SJSA1 (cell line): Measurements from ENCODE around the gene SPEM1. TPM values are rescaled to one million over a fixed set of nuclear protein-coding genes. Genes with fewer than 3 reads are reported as not detected.

Source experiments
- DNase-seq, 2 experiments: peaks; one replicate each; pipeline ENCODE4 v3.0.0-alpha.2; 2015 to 2020; ENCODE audit warnings: low spot score in 2 of 2, low read depth in 1 of 2
- H3K27ac ChIP-seq: fragments of 250-450 bp; sonication (Bioruptor Pico); 2 replicates; pipeline ENCODE4 v1.5.1; 2020; ENCODE audit warnings: mild to moderate bottlenecking, moderate library complexity
- H3K27me3 ChIP-seq: fragments of 250-450 bp; sonication (Bioruptor Pico); replicated peaks from 2 replicates; pipeline ENCODE4 v1.5.1; 2020; ENCODE audit warnings: mild to moderate bottlenecking, moderate library complexity
- H3K36me3 ChIP-seq: fragments of 250-450 bp; sonication (Bioruptor Pico); 2 replicates; pipeline ENCODE4 v1.5.1; 2020; ENCODE audit warnings: mild to moderate bottlenecking
- H3K4me1 ChIP-seq: fragments of 250-450 bp; sonication (Bioruptor Pico); replicated peaks from 2 replicates; pipeline ENCODE4 v1.6.1; 2021; ENCODE audit warnings: mild to moderate bottlenecking
- H3K4me3 ChIP-seq: fragments of 250-450 bp; sonication (Bioruptor Pico); 2 replicates; pipeline ENCODE4 v1.5.1; 2020; ENCODE audit warnings: mild to moderate bottlenecking
- H3K9me3 ChIP-seq: fragments of 250-450 bp; sonication (Bioruptor Pico); replicated peaks from 2 replicates; pipeline ENCODE4 v1.5.1; 2020; ENCODE audit warnings: mild to moderate bottlenecking
- total RNA-seq: library from RNA; depleted of rRNA; stranded (reverse); fragments of >200 nt; shearing (Covaris generic); gene quantifications from 2 replicates; pipeline ENCODE4 v1.2.3, GENCODE V29; 2014

SPEM1 gene
- total RNA-seq, 1 experiment from 2014 or later = not detected

DNA sequence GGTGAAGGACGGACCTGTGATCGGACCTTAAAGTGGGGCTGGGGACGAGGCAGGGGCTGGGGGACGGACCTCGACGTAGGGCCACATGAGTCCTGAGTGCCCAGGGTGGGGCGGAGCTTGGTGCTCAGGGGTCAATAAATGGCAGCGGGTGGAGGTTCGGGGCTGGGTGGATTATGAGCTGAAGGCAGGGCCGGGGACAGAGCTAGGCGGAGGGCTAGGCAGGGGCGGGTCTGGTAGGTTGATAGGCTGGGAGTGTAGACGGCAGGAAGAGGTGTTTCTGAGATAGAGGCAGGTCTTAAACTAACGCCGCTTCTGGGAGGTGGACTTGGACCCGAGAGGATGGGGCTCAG, 25.5 kb downstream of the SPEM1 start:
- Histone ChIP-seq H3K27ac (no peak overlapping the region), H3K36me3 (no peaks in the 10 kb centered on the region), H3K4me1 (peaks cover 1% of the 10 kb centered on the region; the same call in 1 of the 2 replicates), H3K9me3 (no peaks in the 10 kb centered on the region), H3K27me3 (peaks cover 13% of the 10 kb centered on the region), H3K4me3 (no peak overlapping the region)
- no peak for DNase-seq

DNA sequence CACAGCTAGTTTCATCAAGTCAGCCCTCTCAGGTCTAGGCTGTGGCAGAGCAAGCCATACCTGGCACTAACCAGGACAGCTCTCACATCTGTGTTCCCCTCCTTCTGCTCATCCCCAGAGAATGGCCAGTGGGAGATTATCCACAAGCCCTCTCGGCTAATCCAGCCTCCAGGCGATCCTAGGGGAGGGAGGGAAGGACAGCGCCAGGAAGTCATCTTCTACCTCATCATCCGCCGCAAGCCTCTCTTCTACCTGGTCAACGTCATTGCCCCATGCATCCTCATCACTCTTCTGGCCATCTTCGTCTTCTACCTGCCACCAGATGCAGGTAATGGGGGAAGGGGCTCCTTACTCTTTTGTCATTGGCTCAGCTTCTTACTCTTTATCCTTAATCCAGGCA, 28.3 kb downstream of the SPEM1 start:
- no peaks in the 10 kb centered on the region for H3K9me3 ChIP-seq
- no peaks in the 10 kb centered on the region for H3K4me1 ChIP-seq
- H3K27me3 ChIP-seq = peaks cover 5% of the 10 kb centered on the region; the same call in 1 of the 2 replicates
- H3K27ac ChIP-seq = no peak overlapping the region
- no peaks in the 10 kb centered on the region for H3K36me3 ChIP-seq
- H3K4me3 ChIP-seq = no peak overlapping the region
- DNase-seq = no peak

DNA sequence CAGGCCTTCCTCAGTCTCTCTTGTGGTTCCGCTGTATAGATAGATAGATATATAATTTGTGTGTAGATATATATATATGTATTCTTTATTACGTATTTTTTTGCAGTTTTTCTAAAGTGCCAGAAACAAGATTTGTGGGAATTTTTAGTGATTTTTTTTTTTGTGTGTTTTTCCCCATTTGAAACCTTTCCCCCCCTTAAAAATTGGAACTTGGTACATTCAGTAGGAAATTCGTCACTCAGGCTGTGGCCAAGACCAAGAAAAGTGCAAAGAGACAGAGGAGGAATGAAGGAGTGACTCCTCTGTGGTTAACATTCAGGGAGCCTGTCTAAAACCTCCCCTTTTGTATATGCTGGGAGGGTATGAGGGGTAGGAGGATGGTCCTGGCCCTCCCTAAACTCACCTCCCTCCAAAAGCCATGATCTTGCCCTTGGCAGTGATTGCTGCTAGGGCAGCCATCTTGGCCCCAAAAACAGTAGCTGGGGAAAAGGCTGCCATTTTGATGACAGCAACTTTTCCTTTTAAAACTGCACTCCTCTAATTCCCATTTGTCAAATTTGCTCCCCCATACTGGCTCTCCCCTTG, 39.9 kb downstream of the SPEM1 start:
- Histone ChIP-seq H3K9me3 (no peaks in the 10 kb centered on the region), H3K4me1 (peaks cover 6% of the 10 kb centered on the region; the same call in 1 of the 2 replicates), H3K27me3 (no peaks in the 10 kb centered on the region), H3K36me3 (peaks cover 24% of the 10 kb centered on the region), H3K4me3 (no peak overlapping the region), H3K27ac (no peak overlapping the region)
- no peak for DNase-seq

DNA sequence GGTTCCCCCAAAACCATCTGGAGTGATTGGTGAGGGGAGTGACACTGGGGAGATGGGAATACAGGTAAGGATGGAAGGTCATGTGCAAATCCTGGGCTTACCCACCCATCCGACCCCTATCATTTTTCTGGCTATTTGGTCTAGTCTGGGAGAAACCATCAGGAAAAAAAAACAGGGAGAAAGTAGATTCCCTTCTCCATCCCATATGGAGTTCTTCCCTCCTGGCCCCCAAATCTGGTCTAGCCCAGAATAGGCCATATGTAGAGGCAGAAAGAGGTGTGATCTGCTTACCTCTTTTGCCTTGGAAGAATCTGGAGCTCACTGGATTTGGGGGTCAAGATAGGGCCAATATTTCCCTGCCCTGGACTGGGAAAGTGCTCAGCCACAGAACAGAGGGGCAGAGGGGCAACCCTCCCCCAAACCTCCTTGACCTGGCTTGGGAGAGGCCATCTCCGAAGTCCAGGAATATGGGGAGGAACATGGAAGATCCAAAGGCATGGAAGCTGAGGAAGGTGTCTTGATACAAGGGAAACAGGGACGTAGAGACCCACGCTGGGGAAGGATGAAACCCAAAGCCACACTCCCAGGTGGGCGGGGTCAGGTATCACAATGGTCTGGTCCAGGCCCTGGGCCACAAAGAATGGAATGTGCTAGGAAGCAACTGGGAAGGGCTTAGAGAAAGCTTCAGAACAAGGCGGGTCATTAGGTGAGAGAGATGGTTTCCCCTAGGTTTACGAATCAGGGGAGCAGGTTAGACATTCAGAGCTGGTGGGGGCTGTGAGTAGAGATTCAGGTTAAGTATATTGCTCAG, 40.9 kb downstream of the SPEM1 start:
- Histone ChIP-seq H3K27me3 (no peaks in the 10 kb centered on the region), H3K4me3 (no peak overlapping the region), H3K9me3 (no peaks in the 10 kb centered on the region), H3K4me1 (peaks cover 6% of the 10 kb centered on the region; the same call in 1 of the 2 replicates), H3K36me3 (peaks cover 29% of the 10 kb centered on the region), H3K27ac (no peak overlapping the region)
- no peak for DNase-seq

DNA sequence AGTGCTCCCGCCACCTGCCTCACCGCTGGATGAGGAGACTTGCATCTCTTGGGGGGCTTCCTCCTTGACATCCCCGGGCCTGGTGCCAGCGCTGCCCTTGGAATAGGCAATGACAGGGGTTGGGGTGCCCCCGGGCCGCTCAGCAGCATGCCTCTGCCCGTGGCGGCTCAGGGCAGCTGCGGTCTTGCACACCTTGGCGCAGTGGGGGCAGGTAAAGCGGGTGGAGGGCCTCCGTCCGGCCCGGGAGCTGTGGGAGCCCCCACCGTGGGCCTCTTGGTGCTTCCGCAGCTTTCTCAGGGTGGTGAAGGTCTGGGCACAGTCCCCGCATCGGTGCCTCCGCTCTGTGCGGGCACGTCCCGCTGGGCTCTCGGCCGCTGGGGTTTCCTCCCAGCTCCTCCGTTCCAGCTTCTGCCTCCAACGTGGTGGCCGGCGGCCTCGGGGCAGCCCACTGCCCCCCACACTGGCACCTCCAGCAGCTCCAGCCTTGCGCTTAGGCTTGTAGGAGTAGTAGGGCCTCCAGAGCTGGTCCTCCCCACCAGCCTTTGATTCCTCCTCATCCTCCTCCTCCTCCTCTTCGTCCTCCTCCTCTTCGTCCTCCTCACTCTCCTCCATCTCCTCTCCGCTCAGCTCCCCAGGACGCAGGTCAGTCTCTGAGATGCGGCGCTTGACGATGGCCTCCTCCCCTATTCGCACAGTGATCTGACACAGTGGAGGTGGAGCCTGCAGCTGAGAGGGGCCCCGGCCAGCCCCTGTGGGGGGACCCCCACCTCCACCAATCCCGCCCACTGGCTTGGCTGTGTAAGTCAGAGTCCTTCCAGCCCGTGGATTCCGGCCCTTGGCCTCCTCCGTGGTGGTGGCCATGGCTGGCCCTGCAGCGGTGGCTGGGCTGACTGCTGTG, 42.6 kb downstream of the SPEM1 start:
- no peak for DNase-seq
- no peaks in the 10 kb centered on the region for H3K9me3 ChIP-seq
- peaks cover 43% of the 10 kb centered on the region for H3K36me3 ChIP-seq

DNA sequence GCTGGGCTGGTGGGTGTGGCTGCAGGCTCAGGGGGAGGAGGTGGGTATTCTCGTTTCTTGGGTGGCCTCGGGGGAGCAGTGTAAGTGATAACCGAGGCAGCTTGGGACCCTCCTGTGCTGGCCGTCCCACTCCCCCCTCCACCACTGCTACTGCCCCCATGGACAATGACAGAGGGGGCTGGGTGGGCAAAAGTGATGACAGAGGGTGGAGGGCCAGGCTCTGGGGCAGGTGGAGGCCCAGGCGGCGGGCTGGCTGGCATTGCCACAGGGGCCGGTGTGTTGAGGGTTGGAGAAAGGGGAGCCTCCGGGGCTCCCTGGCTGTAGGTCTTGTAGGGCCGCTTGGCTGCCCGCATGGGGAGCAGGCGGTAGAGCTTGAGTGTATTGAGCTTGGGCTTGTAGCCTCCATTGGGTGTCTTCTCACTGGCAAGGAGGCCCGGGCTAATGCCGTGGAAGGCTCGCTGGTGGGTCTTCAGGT, 43.3 kb downstream of the SPEM1 start:
- Histone ChIP-seq H3K9me3 (no peaks in the 10 kb centered on the region), H3K36me3 (peaks cover 45% of the 10 kb centered on the region), H3K27me3 (no peaks in the 10 kb centered on the region), H3K27ac (no peak overlapping the region), H3K4me1 (no peaks in the 10 kb centered on the region), H3K4me3 (no peak overlapping the region)
- no peak for DNase-seq

More for the DNA sequence above, 42.6 kb downstream of the SPEM1 start:
- Histone ChIP-seq H3K4me1 (no peaks in the 10 kb centered on the region), H3K4me3 (no peak overlapping the region), H3K27ac (no peak overlapping the region), H3K27me3 (no peaks in the 10 kb centered on the region)

DNA sequence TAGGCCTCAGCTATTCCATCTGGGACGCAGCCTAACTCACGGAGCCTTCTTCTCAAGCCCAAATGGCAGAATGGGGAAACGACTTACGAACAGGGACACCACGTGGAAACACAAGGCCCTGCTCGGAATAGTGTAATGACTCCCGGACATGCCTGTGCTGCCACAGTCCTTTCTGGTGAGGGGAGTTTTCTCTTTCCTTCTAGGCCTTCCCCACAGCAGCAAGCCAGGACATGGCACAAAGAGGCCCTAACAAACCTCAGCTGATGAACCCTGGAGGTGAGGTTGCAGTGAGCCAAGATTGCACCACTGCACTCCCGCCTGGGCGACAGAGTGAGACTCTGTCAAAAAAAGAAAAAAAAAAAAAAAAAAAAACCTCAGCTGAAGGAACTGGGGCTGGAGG, 44.0 kb downstream of the SPEM1 start:
- Histone ChIP-seq H3K27me3 (no peaks in the 10 kb centered on the region), H3K27ac (no peak overlapping the region), H3K4me3 (no peak overlapping the region), H3K36me3 (peaks cover 47% of the 10 kb centered on the region), H3K4me1 (no peaks in the 10 kb centered on the region), H3K9me3 (no peaks in the 10 kb centered on the region)
- DNase-seq = no peak

DNA sequence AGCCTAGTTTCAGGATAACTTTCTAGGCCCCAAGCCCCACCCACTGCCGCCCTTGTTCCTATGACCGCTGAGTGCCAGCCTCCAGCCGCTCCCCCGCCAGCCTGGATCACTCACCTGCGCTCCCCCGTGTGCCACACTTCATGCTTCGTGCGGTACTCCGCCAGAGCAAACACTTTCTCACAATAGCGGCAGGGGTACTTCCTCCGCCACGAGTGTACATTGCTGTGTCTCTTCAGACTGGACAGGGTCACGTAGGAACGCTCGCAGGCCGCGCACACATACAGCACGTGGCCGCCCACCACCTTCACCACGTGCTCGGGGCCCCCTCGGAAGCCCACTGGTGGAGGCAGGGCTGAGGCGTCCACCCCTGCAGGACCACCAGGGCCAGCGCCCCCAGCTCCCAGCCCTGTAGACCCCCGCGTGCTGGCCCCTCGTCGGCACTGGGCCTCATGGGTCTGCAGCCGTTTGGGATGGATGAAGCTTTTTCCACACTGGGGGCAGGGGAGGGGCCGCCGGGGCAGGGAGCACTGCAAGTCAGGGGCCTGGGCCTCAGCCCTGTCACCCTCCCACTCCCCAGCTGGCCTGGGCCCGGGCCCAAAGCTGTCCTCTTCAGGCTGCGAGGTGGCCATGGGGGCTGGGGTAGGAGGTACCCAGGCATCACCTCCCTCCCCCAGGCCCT, 45.6 kb downstream of the SPEM1 start:
- Histone ChIP-seq H3K9me3 (no peaks in the 10 kb centered on the region), H3K4me3 (no peak overlapping the region), H3K27me3 (no peaks in the 10 kb centered on the region), H3K4me1 (no peaks in the 10 kb centered on the region), H3K36me3 (peaks cover 49% of the 10 kb centered on the region), H3K27ac (no peak overlapping the region)
- DNase-seq = no peak

DNA sequence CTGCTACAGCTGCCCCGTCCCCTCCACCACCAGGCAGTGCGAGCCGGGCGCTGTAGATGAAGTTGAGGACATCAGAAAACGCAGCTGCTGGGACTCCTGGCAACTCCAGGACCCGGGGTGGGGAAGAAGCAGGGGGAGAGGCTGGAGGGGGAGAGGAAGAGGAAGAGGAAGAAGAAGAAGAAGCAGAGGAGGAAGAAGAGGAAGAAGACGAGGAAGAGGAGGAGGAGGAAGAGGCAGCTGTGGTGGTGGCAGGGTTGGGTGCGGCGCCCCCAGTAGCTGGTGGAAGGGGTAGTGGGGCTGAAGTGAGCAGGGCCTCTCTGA, 46.2 kb downstream of the SPEM1 start:
- no peaks in the 10 kb centered on the region for H3K27me3 ChIP-seq
- DNase-seq = no peak
- H3K4me1 ChIP-seq = no peaks in the 10 kb centered on the region
- no peak overlapping the region for H3K4me3 ChIP-seq
- H3K27ac ChIP-seq = no peak overlapping the region
- no peaks in the 10 kb centered on the region for H3K9me3 ChIP-seq
- peaks cover 50% of the 10 kb centered on the region for H3K36me3 ChIP-seq

DNA sequence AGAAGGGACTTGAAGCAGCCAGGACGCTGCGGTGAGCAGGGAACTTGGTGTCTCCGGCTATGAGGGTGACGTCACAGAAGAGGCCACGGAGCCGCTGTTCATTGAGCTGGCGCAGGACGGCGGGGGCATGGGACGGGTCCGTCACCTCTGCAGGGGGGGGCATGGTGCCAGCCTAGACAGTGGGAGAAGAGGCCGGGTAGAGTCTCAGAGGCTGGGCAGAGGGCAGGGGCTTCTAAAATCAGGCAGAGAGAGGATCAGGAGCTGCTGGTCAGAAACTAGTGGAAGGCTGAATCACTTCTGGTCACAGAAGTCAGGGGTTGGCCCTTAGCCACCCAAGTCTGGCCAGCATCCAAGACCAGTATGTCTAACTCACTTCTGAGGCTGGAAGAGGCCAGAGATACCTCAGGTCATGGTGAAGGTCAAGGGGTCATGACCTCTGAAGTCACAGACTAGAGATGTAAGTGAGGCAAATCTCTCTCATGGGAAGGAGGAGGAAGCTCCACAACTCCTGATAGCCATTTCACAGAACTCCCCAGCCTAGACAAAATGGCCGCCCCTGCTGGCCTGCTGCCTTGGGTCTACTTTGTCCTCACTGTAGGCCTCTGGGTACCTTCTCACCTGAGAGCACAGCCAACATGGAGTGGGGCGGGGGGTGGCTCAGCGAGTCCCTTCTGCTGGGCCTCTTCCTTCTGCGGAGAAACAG, 46.7 kb downstream of the SPEM1 start:
- H3K27me3 ChIP-seq = no peaks in the 10 kb centered on the region
- peaks cover 48% of the 10 kb centered on the region for H3K36me3 ChIP-seq
- H3K4me3 ChIP-seq = no peak overlapping the region
- no peak overlapping the region for H3K27ac ChIP-seq
- DNase-seq = no peak
- no peaks in the 10 kb centered on the region for H3K4me1 ChIP-seq
- no peaks in the 10 kb centered on the region for H3K9me3 ChIP-seq

DNA sequence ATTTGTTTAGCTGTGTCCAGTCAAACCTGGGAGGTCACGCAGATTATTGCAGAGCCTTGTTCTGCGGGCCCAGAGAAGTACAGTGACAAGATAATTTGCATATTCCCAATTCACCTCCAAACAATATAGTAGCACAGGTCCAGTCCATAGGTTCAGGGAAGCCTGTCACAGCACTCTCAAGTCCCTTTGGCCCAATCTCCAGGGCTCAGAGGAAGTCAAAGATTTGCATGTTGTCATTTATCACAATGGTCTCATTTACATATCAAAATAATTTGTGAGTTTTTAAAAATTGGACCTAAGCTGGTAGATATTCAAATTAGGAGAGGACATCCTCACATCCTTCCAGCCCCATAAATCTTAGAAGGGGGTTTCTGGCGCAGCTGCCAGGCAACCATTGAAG, 47.4 kb downstream of the SPEM1 start:
- Histone ChIP-seq H3K4me3 (no peak overlapping the region), H3K27ac (no peak overlapping the region), H3K9me3 (no peaks in the 10 kb centered on the region), H3K36me3 (peaks cover 48% of the 10 kb centered on the region), H3K27me3 (no peaks in the 10 kb centered on the region), H3K4me1 (no peaks in the 10 kb centered on the region)
- DNase-seq = no peak

DNA sequence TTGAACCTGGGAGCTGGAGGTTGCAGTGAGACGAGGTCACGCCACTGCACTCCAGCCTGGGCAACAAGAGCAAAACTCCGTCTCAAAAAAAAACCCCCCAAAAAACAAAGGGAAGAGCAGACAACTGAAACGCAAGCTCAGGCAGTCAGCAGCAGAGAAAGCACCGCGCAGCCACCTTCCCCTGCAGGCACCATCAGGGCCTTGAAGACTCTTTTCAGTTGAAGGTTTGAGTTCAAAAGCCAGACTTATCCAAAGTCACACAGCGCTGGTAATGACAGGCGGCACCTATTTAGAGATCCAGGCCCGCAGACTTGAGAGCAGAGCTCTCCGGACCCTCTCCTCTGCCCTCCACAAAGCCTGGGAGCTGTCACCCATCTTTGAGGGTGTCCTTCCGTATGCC, 48.2 kb downstream of the SPEM1 start:
- Histone ChIP-seq H3K4me3 (no peak overlapping the region), H3K36me3 (peaks cover 40% of the 10 kb centered on the region), H3K4me1 (no peaks in the 10 kb centered on the region), H3K27me3 (no peaks in the 10 kb centered on the region), H3K9me3 (no peaks in the 10 kb centered on the region), H3K27ac (no peak overlapping the region)
- DNase-seq = no peak

DNA sequence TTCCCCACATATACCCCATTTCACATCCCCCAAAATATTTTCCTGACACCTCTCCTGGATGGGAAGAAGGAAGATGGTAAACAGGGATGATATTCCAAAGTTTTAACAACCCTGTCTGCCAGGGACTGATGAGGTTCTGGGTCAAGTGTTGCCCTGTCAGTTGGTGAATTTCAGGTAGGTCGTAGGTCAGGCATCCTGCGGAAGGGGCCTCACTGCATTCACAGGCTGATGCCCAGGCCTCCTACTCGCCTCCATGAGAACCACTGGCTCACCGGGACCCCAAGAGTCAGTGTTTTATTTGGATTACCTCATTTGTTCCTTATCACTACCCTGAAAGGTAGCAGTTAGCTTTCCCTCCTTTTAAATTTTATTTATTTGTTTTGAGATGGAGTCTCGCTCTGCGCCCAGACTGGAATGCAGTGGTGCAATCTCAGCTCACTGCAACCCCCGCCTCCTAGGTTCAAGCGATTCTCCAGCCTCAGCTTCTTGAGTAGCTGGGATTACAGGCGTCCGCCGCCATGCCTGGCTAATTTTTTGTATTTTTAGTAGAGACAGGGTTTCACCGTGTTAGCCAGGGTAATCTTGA, 48.8 kb downstream of the SPEM1 start:
- Histone ChIP-seq H3K36me3 (peaks cover 34% of the 10 kb centered on the region), H3K9me3 (no peaks in the 10 kb centered on the region), H3K4me1 (no peaks in the 10 kb centered on the region)

More for the DNA sequence above, 48.8 kb downstream of the SPEM1 start:
- no peak for DNase-seq
- no peaks in the 10 kb centered on the region for H3K27me3 ChIP-seq
- no peak overlapping the region for H3K27ac ChIP-seq
- H3K4me3 ChIP-seq = no peak overlapping the region
